ENCODE data around the gene DPYD. TPM values are rescaled to one million over a fixed set of nuclear protein-coding genes. Genes with fewer than 3 reads are reported as not detected.

DPYD gene
- total and polyA plus RNA-seq, 2 donors from 2014 or later = 4.9 to 41.6 TPM

GRCh38 chr1:97674517-97674916 lies 246.3 kb downstream of the DPYD start:
- Histone ChIP-seq H3K4me3 (ENCODE audit: low read length in 3 of 3) (no peak overlapping the region), H3K4me1 (ENCODE audit: control insufficient read depth in 2 of 3, insufficient read depth in 2 of 3, low read depth in 1 of 3, low read length in 3 of 3) (no peaks in the 10 kb centered on the region), H3K36me3 (ENCODE audit: control insufficient read depth in 2 of 3, insufficient read depth in 3 of 3, low read length in 3 of 3) (no peaks in the 10 kb centered on the region), H3K9me3 (ENCODE audit: control insufficient read depth in 2 of 3, insufficient read depth in 1 of 3, low read length in 3 of 3) (no peaks in the 10 kb centered on the region), H3K9ac (ENCODE audit: low read length in 3 of 3) (no peak overlapping the region), H3K27ac (ENCODE audit: low read depth in 2 of 2, low read length in 2 of 2) (no peak overlapping the region), H3K27me3 (ENCODE audit: control insufficient read depth, insufficient read depth, low read length) (no peaks in the 10 kb centered on the region)
- FAIRE-seq (no peak), DNase-seq (no peak)
- intact Hi-C loops (cut with DNase I) = no loop called here
- no peak for TF ChIP-seq CTCF (IDR thresholded peaks at IDR 0.05; ENCODE audit: borderline replicate concordance, extremely low read depth, insufficient read depth)

GRCh38 chr1:97668945-97669344 lies 251.9 kb downstream of the DPYD start:
- Histone ChIP-seq H3K27ac (ENCODE audit: low read depth in 2 of 2, low read length in 2 of 2) (no peak overlapping the region), H3K4me1 (ENCODE audit: control insufficient read depth in 2 of 3, insufficient read depth in 2 of 3, low read depth in 1 of 3, low read length in 3 of 3) (no peaks in the 10 kb centered on the region), H3K4me3 (ENCODE audit: low read length in 3 of 3) (no peak overlapping the region), H3K9ac (ENCODE audit: low read length in 3 of 3) (no peak overlapping the region), H3K27me3 (ENCODE audit: control insufficient read depth, insufficient read depth, low read length) (no peaks in the 10 kb centered on the region), H3K36me3 (ENCODE audit: control insufficient read depth in 2 of 3, insufficient read depth in 3 of 3, low read length in 3 of 3) (no peaks in the 10 kb centered on the region), H3K9me3 (ENCODE audit: control insufficient read depth in 2 of 3, insufficient read depth in 1 of 3, low read length in 3 of 3) (no peaks in the 10 kb centered on the region)
- DNase-seq = peak in 1 of 5 donors; percentile 7
- TF ChIP-seq CTCF (IDR thresholded peaks at IDR 0.05; ENCODE audit: borderline replicate concordance, extremely low read depth, insufficient read depth) = no peak
- intact Hi-C loops (cut with DNase I) = no loop called here
- no peak for FAIRE-seq

- H3K9me3 ChIP-seq (ENCODE audit: control insufficient read depth in 2 of 3, insufficient read depth in 1 of 3, low read length in 3 of 3) = no peaks in the 10 kb centered on the region
- H3K4me3 ChIP-seq (ENCODE audit: low read length in 3 of 3) = no peak overlapping the region
- no peaks in the 10 kb centered on the region for H3K4me1 ChIP-seq (ENCODE audit: control insufficient read depth in 2 of 3, insufficient read depth in 2 of 3, low read depth in 1 of 3, low read length in 3 of 3)
- no peak overlapping the region for H3K27ac ChIP-seq (ENCODE audit: low read depth in 2 of 2, low read length in 2 of 2)
- no peak for FAIRE-seq
- H3K36me3 ChIP-seq (ENCODE audit: control insufficient read depth in 2 of 3, insufficient read depth in 3 of 3, low read length in 3 of 3) = no peaks in the 10 kb centered on the region
- no peaks in the 10 kb centered on the region for H3K27me3 ChIP-seq (ENCODE audit: control insufficient read depth, insufficient read depth, low read length)
- no peak for DNase-seq
- intact Hi-C loops (cut with DNase I) = no loop called here
- no peak overlapping the region for H3K9ac ChIP-seq (ENCODE audit: low read length in 3 of 3)
- TF ChIP-seq CTCF (IDR thresholded peaks at IDR 0.05; ENCODE audit: borderline replicate concordance, extremely low read depth, insufficient read depth) = no peak
Observed at GRCh38 chr1:97660431-97661105, 260.3 kb downstream of the DPYD start.

All from kidney (tissue), 14 donors.